ENCODE results near the gene C21orf58.

The C21orf58 gene

GRCh38 chr21:46265736-46266525, 57.7 kb downstream of the C21orf58 start:
- no peak overlapping the region for H3K4me3 ChIP-seq (ENCODE audit: low read length in 2 of 2)
- H3K27me3 ChIP-seq (ENCODE audit: control insufficient read depth in 2 of 2, insufficient read depth in 2 of 2, low read length in 2 of 2) = no peaks in the 10 kb centered on the region
- H3K36me3 ChIP-seq (ENCODE audit: control insufficient read depth in 2 of 2, insufficient read depth in 2 of 2, low read length in 2 of 2) = peaks cover 70 to 77% of the 10 kb centered on the region in 2 donors
- no peaks in the 10 kb centered on the region for H3K4me1 ChIP-seq (ENCODE audit: control insufficient read depth in 2 of 2, insufficient read depth in 2 of 2, low read length in 2 of 2)
- no peak overlapping the region for H3K27ac ChIP-seq (ENCODE audit: low read depth in 2 of 2, low read length in 2 of 2)
- H3K9ac ChIP-seq (ENCODE audit: low read depth in 1 of 2, low read length in 2 of 2) = no peak overlapping the region
- no peaks in the 10 kb centered on the region for H3K9me3 ChIP-seq (ENCODE audit: control insufficient read depth in 2 of 2, low read length in 2 of 2)

- Histone ChIP-seq H3K4me3 (ENCODE audit: low read length in 2 of 2) (no peak overlapping the region), H3K9me3 (ENCODE audit: control insufficient read depth in 2 of 2, low read length in 2 of 2) (no peaks in the 10 kb centered on the region), H3K36me3 (ENCODE audit: control insufficient read depth in 2 of 2, insufficient read depth in 2 of 2, low read length in 2 of 2) (peaks cover 65 to 77% of the 10 kb centered on the region in 2 donors), H3K27ac (ENCODE audit: low read depth in 2 of 2, low read length in 2 of 2) (no peak overlapping the region), H3K9ac (ENCODE audit: low read depth in 1 of 2, low read length in 2 of 2) (no peak overlapping the region), H3K27me3 (ENCODE audit: control insufficient read depth in 2 of 2, insufficient read depth in 2 of 2, low read length in 2 of 2) (no peaks in the 10 kb centered on the region), H3K4me1 (ENCODE audit: control insufficient read depth in 2 of 2, insufficient read depth in 2 of 2, low read length in 2 of 2) (no peaks in the 10 kb centered on the region)
These were observed 59.0 kb downstream of the C21orf58 start for GRCh38 chr21:46264690-46265144.

DNA sequence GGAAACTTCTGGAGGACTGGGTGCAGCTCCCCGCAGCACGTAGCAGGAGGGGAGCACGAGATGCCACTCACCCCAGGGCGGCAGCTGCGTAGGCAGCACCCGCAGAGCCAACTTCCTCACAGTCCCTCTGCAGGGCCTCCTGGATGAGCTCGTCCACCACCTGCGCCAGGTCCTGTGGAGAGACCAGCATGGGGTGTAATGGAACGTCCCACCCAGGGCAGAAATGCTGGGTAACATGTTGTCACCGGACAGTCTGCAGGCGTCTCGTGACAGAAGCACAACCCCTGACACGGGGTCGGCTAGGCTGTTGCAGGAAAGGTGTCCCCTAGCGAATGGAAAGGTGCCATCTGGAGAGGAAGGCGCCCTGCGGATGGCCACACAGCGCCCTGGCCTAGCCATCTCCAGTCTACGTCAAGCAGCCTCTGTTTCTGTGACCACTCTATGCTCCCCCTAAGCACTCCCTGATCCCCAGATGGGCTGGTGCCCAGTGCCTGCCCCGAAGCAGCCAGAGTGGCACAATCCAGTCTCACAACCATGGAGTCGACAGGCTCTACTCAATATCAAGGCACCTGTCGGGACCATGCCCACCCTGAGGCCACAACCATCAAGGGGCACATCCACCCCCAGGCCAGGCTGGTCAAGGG, 59.5 kb downstream of the C21orf58 start:
- Histone ChIP-seq H3K36me3 (ENCODE audit: control insufficient read depth in 2 of 2, insufficient read depth in 2 of 2, low read length in 2 of 2) (peaks cover 60 to 71% of the 10 kb centered on the region in 2 donors), H3K27me3 (ENCODE audit: control insufficient read depth in 2 of 2, insufficient read depth in 2 of 2, low read length in 2 of 2) (no peaks in the 10 kb centered on the region), H3K9ac (ENCODE audit: low read depth in 1 of 2, low read length in 2 of 2) (no peak overlapping the region), H3K4me1 (ENCODE audit: control insufficient read depth in 2 of 2, insufficient read depth in 2 of 2, low read length in 2 of 2) (no peaks in the 10 kb centered on the region), H3K27ac (ENCODE audit: low read depth in 2 of 2, low read length in 2 of 2) (no peak overlapping the region), H3K4me3 (ENCODE audit: low read length in 2 of 2) (no peak overlapping the region), H3K9me3 (ENCODE audit: control insufficient read depth in 2 of 2, low read length in 2 of 2) (no peaks in the 10 kb centered on the region)

DNA sequence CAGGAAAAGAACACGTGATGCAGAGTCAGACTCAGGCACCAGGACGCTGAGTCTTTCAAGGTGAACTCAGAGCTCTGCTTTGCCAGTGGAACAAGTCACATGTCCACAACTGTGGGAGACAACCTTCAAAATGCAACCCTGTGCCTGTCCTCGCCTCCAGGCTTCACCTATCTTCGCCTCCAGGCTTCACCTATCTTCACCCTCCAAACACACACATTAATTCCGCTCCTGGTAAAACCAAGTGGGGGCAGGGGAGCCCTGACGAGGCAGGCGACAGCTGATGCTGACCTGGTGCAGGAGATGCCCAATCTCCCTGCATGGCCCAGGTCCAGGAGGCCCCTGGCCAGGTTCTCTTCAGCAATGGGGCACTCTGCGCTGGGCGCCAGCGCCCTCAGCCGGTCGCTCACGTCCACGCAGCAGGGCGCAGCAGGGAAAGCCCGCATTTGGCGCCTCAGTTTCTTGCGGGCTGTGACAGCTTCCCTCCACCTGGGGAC, 67.1 kb downstream of the C21orf58 start:
- Histone ChIP-seq H3K9me3 (ENCODE audit: control insufficient read depth in 2 of 2, low read length in 2 of 2) (no peaks in the 10 kb centered on the region), H3K36me3 (ENCODE audit: control insufficient read depth in 2 of 2, insufficient read depth in 2 of 2, low read length in 2 of 2) (peaks cover 67 to 84% of the 10 kb centered on the region in 2 donors), H3K4me1 (ENCODE audit: control insufficient read depth in 2 of 2, insufficient read depth in 2 of 2, low read length in 2 of 2) (no peaks in the 10 kb centered on the region), H3K27me3 (ENCODE audit: control insufficient read depth in 2 of 2, insufficient read depth in 2 of 2, low read length in 2 of 2) (no peaks in the 10 kb centered on the region), H3K9ac (ENCODE audit: low read depth in 1 of 2, low read length in 2 of 2) (no peak overlapping the region), H3K27ac (ENCODE audit: low read depth in 2 of 2, low read length in 2 of 2) (no peak overlapping the region), H3K4me3 (ENCODE audit: low read length in 2 of 2) (no peak overlapping the region)

DNA sequence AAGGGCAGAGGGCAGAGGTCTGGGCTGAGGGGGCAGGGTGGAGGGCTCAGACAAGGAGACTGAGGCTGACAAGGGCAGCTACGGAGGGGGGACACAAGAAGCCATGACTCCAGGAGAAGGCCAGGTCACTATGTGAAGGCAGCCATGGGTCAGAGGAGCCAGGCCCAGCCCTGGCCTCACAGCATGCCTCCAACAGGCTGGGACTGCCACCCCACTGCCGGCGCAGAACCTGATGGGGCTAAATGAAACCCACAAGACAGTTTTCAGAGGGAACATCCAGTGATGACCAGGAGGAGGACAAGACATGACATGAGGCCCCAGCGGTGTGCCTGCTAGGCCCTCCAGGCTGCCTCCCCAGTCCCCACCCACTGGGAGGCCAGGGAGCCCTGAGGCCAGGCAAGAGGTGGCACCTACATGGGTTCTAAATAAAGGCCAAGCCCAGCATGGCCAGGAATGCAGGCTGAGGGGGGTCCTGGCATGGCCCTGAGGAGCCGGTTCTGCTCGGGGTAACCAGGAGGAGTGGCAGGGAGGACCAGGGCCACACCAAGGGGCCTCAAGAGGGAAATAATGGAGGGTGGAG, 67.8 kb downstream of the C21orf58 start:
- Histone ChIP-seq H3K9ac (ENCODE audit: low read depth in 1 of 2, low read length in 2 of 2) (no peak overlapping the region), H3K4me3 (ENCODE audit: low read length in 2 of 2) (no peak overlapping the region), H3K4me1 (ENCODE audit: control insufficient read depth in 2 of 2, insufficient read depth in 2 of 2, low read length in 2 of 2) (no peaks in the 10 kb centered on the region), H3K27ac (ENCODE audit: low read depth in 2 of 2, low read length in 2 of 2) (no peak overlapping the region), H3K36me3 (ENCODE audit: control insufficient read depth in 2 of 2, insufficient read depth in 2 of 2, low read length in 2 of 2) (peaks cover 69 to 83% of the 10 kb centered on the region in 2 donors), H3K9me3 (ENCODE audit: control insufficient read depth in 2 of 2, low read length in 2 of 2) (no peaks in the 10 kb centered on the region), H3K27me3 (ENCODE audit: control insufficient read depth in 2 of 2, insufficient read depth in 2 of 2, low read length in 2 of 2) (no peaks in the 10 kb centered on the region)

DNA sequence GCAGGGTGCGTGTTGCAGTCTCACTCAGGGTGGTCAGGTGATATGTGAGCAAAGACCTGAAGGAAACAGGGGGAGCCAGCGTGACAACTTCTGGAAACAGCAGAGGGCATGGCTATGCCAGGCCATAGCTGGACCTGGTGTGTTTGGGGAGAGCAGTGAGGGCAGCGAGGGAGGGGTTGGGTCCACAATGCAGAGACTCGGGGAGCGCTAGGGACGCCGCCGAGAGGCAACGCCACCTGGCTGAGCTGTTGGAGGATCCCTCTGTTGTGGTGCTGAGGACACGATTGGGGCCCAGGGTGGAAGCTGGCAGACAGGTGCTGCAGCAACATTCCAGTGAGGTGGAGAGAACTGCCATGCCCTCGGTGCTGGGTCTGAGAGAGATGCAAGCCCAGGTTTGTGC, 68.5 kb downstream of the C21orf58 start:
- Histone ChIP-seq H3K4me1 (ENCODE audit: control insufficient read depth in 2 of 2, insufficient read depth in 2 of 2, low read length in 2 of 2) (no peaks in the 10 kb centered on the region), H3K9ac (ENCODE audit: low read depth in 1 of 2, low read length in 2 of 2) (no peak overlapping the region), H3K4me3 (ENCODE audit: low read length in 2 of 2) (no peak overlapping the region), H3K27ac (ENCODE audit: low read depth in 2 of 2, low read length in 2 of 2) (no peak overlapping the region), H3K27me3 (ENCODE audit: control insufficient read depth in 2 of 2, insufficient read depth in 2 of 2, low read length in 2 of 2) (no peaks in the 10 kb centered on the region), H3K9me3 (ENCODE audit: control insufficient read depth in 2 of 2, low read length in 2 of 2) (no peaks in the 10 kb centered on the region), H3K36me3 (ENCODE audit: control insufficient read depth in 2 of 2, insufficient read depth in 2 of 2, low read length in 2 of 2) (peaks cover 70 to 81% of the 10 kb centered on the region in 2 donors)

- Histone ChIP-seq H3K9ac (ENCODE audit: low read depth in 1 of 2, low read length in 2 of 2) (no peak overlapping the region), H3K9me3 (ENCODE audit: control insufficient read depth in 2 of 2, low read length in 2 of 2) (no peaks in the 10 kb centered on the region), H3K4me1 (ENCODE audit: control insufficient read depth in 2 of 2, insufficient read depth in 2 of 2, low read length in 2 of 2) (no peaks in the 10 kb centered on the region), H3K36me3 (ENCODE audit: control insufficient read depth in 2 of 2, insufficient read depth in 2 of 2, low read length in 2 of 2) (peaks cover 76 to 83% of the 10 kb centered on the region in 2 donors), H3K27me3 (ENCODE audit: control insufficient read depth in 2 of 2, insufficient read depth in 2 of 2, low read length in 2 of 2) (no peaks in the 10 kb centered on the region), H3K27ac (ENCODE audit: low read depth in 2 of 2, low read length in 2 of 2) (peak overlapping the region in 1 of 2 donors; percentile 13), H3K4me3 (ENCODE audit: low read length in 2 of 2) (no peak overlapping the region)
These were observed 69.3 kb downstream of the C21orf58 start for GRCh38 chr21:46254208-46254975.

GRCh38 chr21:46253610-46254124, 70.0 kb downstream of the C21orf58 start:
- H3K4me1 ChIP-seq (ENCODE audit: control insufficient read depth in 2 of 2, insufficient read depth in 2 of 2, low read length in 2 of 2) = no peaks in the 10 kb centered on the region
- H3K4me3 ChIP-seq (ENCODE audit: low read length in 2 of 2) = no peak overlapping the region
- H3K27ac ChIP-seq (ENCODE audit: low read depth in 2 of 2, low read length in 2 of 2) = no peak overlapping the region
- H3K9me3 ChIP-seq (ENCODE audit: control insufficient read depth in 2 of 2, low read length in 2 of 2) = no peaks in the 10 kb centered on the region
- no peak overlapping the region for H3K9ac ChIP-seq (ENCODE audit: low read depth in 1 of 2, low read length in 2 of 2)
- no peaks in the 10 kb centered on the region for H3K27me3 ChIP-seq (ENCODE audit: control insufficient read depth in 2 of 2, insufficient read depth in 2 of 2, low read length in 2 of 2)
- H3K36me3 ChIP-seq (ENCODE audit: control insufficient read depth in 2 of 2, insufficient read depth in 2 of 2, low read length in 2 of 2) = peaks cover 78 to 86% of the 10 kb centered on the region in 2 donors

- H3K9me3 ChIP-seq (ENCODE audit: control insufficient read depth in 2 of 2, low read length in 2 of 2) = no peaks in the 10 kb centered on the region
- no peaks in the 10 kb centered on the region for H3K4me1 ChIP-seq (ENCODE audit: control insufficient read depth in 2 of 2, insufficient read depth in 2 of 2, low read length in 2 of 2)
- no peak overlapping the region for H3K4me3 ChIP-seq (ENCODE audit: low read length in 2 of 2)
- H3K27me3 ChIP-seq (ENCODE audit: control insufficient read depth in 2 of 2, insufficient read depth in 2 of 2, low read length in 2 of 2) = no peaks in the 10 kb centered on the region
- H3K9ac ChIP-seq (ENCODE audit: low read depth in 1 of 2, low read length in 2 of 2) = no peak overlapping the region
- H3K36me3 ChIP-seq (ENCODE audit: control insufficient read depth in 2 of 2, insufficient read depth in 2 of 2, low read length in 2 of 2) = peaks cover 75 to 80% of the 10 kb centered on the region in 2 donors
- H3K27ac ChIP-seq (ENCODE audit: low read depth in 2 of 2, low read length in 2 of 2) = no peak overlapping the region
These were observed 70.8 kb downstream of the C21orf58 start for GRCh38 chr21:46252840-46253239.

Data from mucosa of rectum (tissue), 2 donors.